GM12878 (cell line): Measurements from ENCODE around the gene TNFAIP1. TPM values are rescaled to one million over a fixed set of nuclear protein-coding genes. Genes with fewer than 3 reads are reported as not detected.

Source experiments
- BCLAF1 ChIP-seq: fragments of 450-650 bp; IDR thresholded peaks from 2 replicates; pipeline ENCODE4 v1.6.1; 2017; ENCODE audit warnings: antibody characterized with exemption, mild to moderate bottlenecking, moderate library complexity
- CREM ChIP-seq: IDR thresholded peaks from 2 replicates; pipeline ENCODE4 v1.6.1; 2014; ENCODE audit warnings: antibody characterized with exemption, low read depth
- CTCF ChIP-seq, 3 experiments: IDR thresholded peaks in 2 of 3; conservative IDR thresholded peaks in 1 of 3; 2 replicates each; pipeline ENCODE4 v1.5.1; 2011; ENCODE audit warnings: low read depth in 3 of 3, low read length in 3 of 3, mild to moderate bottlenecking in 3 of 3, control low read depth in 2 of 3, moderate library complexity in 2 of 3, inconsistent platforms in 1 of 3, mixed read lengths in 1 of 3; ENCODE audit not compliant: control insufficient read depth in 2 of 3, insufficient read depth in 1 of 3; ENCODE audit errors: extremely low read depth in 1 of 3
- E2F8 ChIP-seq: fragments of 450-650 bp; IDR thresholded peaks from 2 replicates; pipeline ENCODE4 v1.6.1; 2018; ENCODE audit warnings: mild to moderate bottlenecking, low read depth, moderate library complexity; ENCODE audit not compliant: partially characterized antibody
- E4F1 ChIP-seq: fragments of 450-650 bp; IDR thresholded peaks from 2 replicates; pipeline ENCODE4 v1.6.1; 2018; ENCODE audit warnings: borderline replicate concordance, mild to moderate bottlenecking; ENCODE audit not compliant: partially characterized antibody
- IRF5 ChIP-seq: fragments of 450-650 bp; IDR thresholded peaks from 2 replicates; pipeline ENCODE4 v1.6.1; 2017; ENCODE audit warnings: borderline replicate concordance
- KLF5 ChIP-seq: fragments of 450-650 bp; IDR thresholded peaks from 2 replicates; pipeline ENCODE4 v1.6.1; 2014; ENCODE audit warnings: mild to moderate bottlenecking; ENCODE audit not compliant: partially characterized antibody
- MEF2A ChIP-seq: IDR thresholded peaks from 2 replicates; pipeline ENCODE4 v1.6.1; 2011; ENCODE audit warnings: low read depth, mild to moderate bottlenecking, low read length, moderate library complexity; ENCODE audit not compliant: insufficient read depth
- NR2F1 ChIP-seq: fragments of 450-650 bp; conservative IDR thresholded peaks from 2 replicates; pipeline ENCODE4 v1.6.1; 2017; ENCODE audit warnings: mild to moderate bottlenecking
- PAX8 ChIP-seq: fragments of 450-650 bp; IDR thresholded peaks from 2 replicates; pipeline ENCODE4 v1.6.1; 2017; ENCODE audit warnings: mild to moderate bottlenecking, moderate library complexity
- SIX5 ChIP-seq: IDR thresholded peaks from 2 replicates; pipeline ENCODE4 v1.6.1; 2011; ENCODE audit warnings: mild to moderate bottlenecking, low read depth, low read length, moderate library complexity; ENCODE audit not compliant: severe bottlenecking
- TARDBP ChIP-seq: IDR thresholded peaks from 2 replicates; pipeline ENCODE4 v1.6.1; 2016; ENCODE audit warnings: borderline replicate concordance
- polyA plus RNA-seq, 11 experiments: library from polyadenylated mRNA; depleted of rRNA in 4 of 11; unstranded in 6 of 11; stranded (reverse) in 5 of 11; fragments of >200 nt; fragmentation: Nextera tagmentation in 4 of 11; fragmentation: Illumina TruSeq in 1 of 11; extraction: Ambion mirVana in 4 of 11; extraction: Trizol in 1 of 11; gene quantifications; 1 replicate in 1 of 11; 2 replicates in 10 of 11; pipeline versions ENCODE4 v1.2.1 to v1.2.3, GENCODE V29; 2011 to 2016; ENCODE audit warnings: inconsistent platforms in 2 of 11, missing spikeins in 2 of 11, low read depth in 1 of 11
- total RNA-seq, 4 experiments: library from RNA; depleted of rRNA in 3 of 4; stranded (reverse); fragments of >200 nt in 3 of 4; fragmentation: Illumina TruSeq in 1 of 4; extraction: Trizol in 1 of 4; gene quantifications; 2 replicates each; pipeline versions ENCODE4 v1.2.1 to v1.2.3, GENCODE V29; 2013 to 2021

The TNFAIP1 gene
- total and polyA plus RNA-seq, 10 of the 15 experiments (the other 5 are each of a cell fraction or from before 2014, with no cell fraction given) = 1.8 to 16.9 (median 11.7) TPM

GRCh38 chr17:28395968-28396367 is 60.4 kb downstream of the TNFAIP1 start (continued):
- TF ChIP-seq E4F1 (no peak), CREM (no peak), KLF5 (no peak), BCLAF1 (no peak), SIX5 (no peak), IRF5 (no peak), E2F8 (no peak), TARDBP (no peak), NR2F1 (no peak), MEF2A (no peak), CTCF (IDR thresholded peaks at IDR 0.05 in 2 of 3, conservative IDR thresholded peaks at IDR 0.05 in 1 of 3; ENCODE audit: control insufficient read depth in 2 of 3, extremely low read depth in 1 of 3, insufficient read depth in 1 of 3, low read depth in 3 of 3, low read length in 3 of 3) (no peak), PAX8 (no peak)
